Coronary artery (tissue), 2 donors: ENCODE measurements around the gene P4HA2.
A peak's percentile ranks its signal among the peaks of the same experiment; 100 is the strongest.

Experiments used
- DNase-seq: peaks from one replicate; pipeline ENCODE4 v3.0.0-alpha.2; 2017; ENCODE audit warnings: low spot score
- H3K27ac ChIP-seq, 2 donors: fragments of 200-600 bp; sonication (generic); one replicate each; pipeline ENCODE4 v1.5.1; 2016 to 2019
- H3K4me3 ChIP-seq: fragments of 200-600 bp; sonication (generic); 2 replicates; pipeline ENCODE4 v1.5.1; 2016; ENCODE audit warnings: mild to moderate bottlenecking, moderate library complexity
- CTCF ChIP-seq: fragments of 200-600 bp; sonication (generic); IDR thresholded peaks from one replicate; pipeline ENCODE4 v1.5.1; 2019; ENCODE audit warnings: antibody characterized with exemption

Gene P4HA2

GRCh38 chr5:132228241-132229035 is 785 bp upstream of the P4HA2 start:
- peak overlapping the region; percentile 91 for H3K4me3 ChIP-seq
- peak overlapping the region; percentile 72 to 95 for H3K27ac ChIP-seq
- peak; percentile 71 for DNase-seq
- TF ChIP-seq CTCF = no peak

- peak overlapping the region; percentile 72 to 95 for H3K27ac ChIP-seq
- peak overlapping the region; percentile 91 for H3K4me3 ChIP-seq
- TF ChIP-seq CTCF = no peak
- DNase-seq = peak; percentile 86
Measured at GRCh38 chr5:132227235-132227484, 493 bp downstream of the P4HA2 start.

- DNase-seq = no peak
- TF ChIP-seq CTCF = no peak
- Histone ChIP-seq H3K27ac (peak overlapping the region; percentile 72 to 95), H3K4me3 (peak overlapping the region; percentile 91)
Measured at GRCh38 chr5:132226516-132227234, 978 bp downstream of the P4HA2 start.

- peak; percentile 83 for DNase-seq
- peak overlapping the region; percentile 91 for H3K4me3 ChIP-seq
- peak overlapping the region; percentile 37 to 95 for H3K27ac ChIP-seq
- no peak for TF ChIP-seq CTCF
Measured at GRCh38 chr5:132225165-132226032, 2.3 kb downstream of the P4HA2 start.

- no peak for TF ChIP-seq CTCF
- peak; percentile 55 for DNase-seq
- Histone ChIP-seq H3K27ac (peak overlapping the region; percentile 14 to 39), H3K4me3 (no peak overlapping the region)
Measured at GRCh38 chr5:132224716-132225115, 2.9 kb downstream of the P4HA2 start.

GRCh38 chr5:132223861-132224260 is 3.8 kb downstream of the P4HA2 start:
- peak; percentile 67 for DNase-seq
- no peak for TF ChIP-seq CTCF

More at GRCh38 chr5:132223861-132224260, 3.8 kb downstream of the P4HA2 start:
- H3K4me3 ChIP-seq = no peak overlapping the region
- peak overlapping the region; percentile 14 to 39 for H3K27ac ChIP-seq
